ENCODE data around the gene LARGE1.

Gene LARGE1

DNA sequence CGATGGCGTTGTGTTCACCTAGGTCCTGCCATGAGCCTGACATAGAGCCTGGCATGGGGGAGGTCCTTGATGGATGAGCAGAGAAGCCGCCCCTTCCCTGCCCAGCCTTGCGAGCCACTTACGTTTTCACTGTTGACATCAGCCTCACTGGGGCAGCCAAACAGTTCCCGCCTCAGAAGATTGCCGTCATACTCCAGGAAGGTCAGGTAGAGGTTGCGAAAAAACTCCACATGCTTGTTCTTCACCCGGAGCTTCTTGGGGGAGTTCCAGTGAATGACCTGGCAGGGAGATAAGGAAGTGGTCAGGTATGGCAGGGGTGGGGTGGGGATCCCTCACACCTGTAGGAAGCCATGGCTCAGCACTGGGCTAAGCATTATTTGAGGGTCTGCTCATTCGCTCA lies 582.8 kb downstream of the LARGE1 start:
- DNase-seq = no peak

DNA sequence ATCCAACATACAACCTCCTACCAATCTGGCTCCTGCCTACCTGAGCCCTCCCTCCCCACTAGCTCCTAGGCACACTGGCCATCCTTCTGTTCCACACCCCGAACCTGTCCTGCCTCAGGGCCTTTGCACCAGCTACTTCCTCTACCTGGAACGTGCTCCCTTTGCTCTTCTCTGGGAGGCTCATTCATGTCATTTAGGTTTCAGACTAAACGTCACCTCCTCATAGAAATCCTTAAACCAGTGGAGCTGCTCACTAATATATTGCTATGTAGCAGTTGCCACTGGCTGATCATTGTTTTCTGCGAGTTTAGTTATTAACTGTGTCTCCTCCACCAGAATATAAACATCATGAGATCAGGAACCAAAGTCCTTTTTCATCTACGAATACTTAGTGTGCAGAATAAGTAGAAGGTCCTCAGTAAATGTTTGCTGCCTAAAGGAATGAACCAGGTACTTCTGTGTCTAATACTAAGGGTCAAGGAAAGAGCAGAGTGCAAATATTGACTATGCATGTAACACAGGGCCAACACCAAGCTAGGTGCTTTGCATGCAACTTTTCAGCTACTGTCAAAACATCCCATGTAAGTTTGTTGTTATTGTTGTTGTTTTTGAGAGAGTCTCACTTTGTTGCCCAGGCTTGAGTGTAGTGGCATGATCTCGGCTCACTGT lies 584.5 kb downstream of the LARGE1 start:
- no peak for DNase-seq

DNA sequence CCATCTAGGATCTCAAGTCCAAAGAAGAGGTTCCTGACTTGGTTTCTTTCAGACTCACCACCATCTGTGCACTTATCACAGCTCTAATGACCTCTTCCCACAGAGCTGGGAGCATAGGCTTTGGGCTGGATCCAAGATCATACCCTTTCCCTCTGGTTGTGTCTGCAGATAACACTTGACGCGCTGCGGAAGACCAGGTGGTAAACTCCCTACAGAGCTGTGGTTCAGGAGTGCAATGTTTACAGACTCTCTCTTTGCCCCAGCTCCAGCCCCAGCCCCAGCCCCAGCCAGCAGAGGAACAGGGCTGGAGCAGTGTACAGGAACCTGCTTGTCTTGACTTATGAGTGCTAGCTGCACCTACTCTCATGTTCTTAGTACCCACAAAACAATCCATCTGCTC lies 587.7 kb downstream of the LARGE1 start:
- DNase-seq = no peak

DNA sequence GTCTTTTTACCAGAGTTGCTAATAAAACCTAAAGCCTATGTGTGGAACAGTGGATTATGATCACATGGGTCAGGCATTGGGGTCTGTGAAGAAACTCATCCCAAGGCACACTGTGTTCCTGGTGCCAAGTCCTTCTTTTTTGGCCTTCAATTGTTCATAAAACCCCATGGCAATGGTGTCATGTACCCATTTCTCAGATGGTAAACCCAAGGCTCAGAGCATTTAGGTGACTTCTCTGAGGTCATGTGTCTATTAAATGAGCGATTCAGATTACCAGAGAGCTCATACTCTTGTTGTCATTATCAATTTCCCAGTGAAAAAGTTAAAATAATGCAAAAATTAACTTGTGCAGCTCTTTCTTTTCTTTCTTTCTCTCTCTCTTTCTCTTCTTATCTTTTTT lies 589.3 kb downstream of the LARGE1 start:
- DNase-seq = no peak

DNA sequence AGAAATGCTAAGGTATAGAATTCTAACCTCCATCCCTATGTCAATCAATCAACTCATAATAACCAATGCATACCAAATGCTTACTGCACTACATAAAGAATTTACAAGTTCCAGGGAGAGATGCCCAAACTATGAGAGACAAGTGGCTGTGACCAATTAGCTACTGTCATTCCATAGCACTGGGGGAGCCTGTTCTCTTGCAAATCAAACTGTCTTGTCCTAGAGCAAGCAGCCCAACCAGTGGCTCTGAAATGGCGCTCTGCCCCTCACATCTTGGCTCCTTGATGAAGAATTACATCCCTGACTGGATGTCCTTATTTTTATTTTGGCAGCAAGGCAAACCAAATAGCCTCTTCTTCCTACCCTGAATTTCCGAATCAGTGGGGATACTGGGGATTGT lies 589.7 kb downstream of the LARGE1 start:
- no peak for DNase-seq

DNA sequence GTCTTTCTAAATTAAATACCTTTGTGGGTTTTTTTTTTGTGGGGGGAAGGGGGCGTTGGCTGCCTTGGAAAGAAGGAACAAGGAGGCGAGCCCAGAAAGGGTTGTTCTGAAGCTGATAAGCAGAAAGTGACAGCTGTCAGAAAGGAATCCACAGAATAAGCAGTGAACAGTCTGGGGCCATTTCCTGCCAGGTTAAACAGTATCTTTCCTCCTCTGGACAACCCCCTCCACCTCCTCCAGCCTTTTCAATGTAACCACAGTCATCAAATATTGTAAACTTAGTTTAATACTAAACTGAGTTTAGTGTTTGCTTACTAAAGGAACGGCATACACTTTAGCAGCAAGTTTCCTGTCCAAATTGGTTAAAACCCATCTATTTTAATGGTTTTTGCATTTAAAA lies 590.9 kb downstream of the LARGE1 start:
- DNase-seq = no peak

DNA sequence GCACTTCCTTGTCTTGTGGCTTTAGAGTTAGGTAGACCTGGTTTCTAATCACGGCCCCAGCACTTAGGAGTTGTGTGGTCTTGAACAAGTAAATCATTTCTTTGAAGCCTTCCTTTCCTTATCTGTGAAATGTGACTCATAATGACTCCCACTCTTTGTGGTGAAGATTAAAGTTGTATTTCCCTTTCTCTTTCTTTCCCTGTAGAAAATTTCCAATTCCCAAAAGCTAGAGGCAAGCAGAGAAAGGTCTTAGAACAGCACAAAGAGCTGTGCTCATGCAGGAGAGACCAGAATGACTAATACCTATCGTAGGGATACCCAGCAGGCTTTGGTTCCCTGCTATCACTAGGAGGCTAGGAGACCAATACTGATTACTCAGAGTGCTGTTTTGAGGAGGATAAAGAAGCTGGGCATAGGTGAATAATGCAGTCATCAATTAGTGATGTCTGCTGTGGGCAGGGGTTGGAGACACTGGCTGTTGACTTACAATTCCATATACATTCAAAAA lies 591.4 kb downstream of the LARGE1 start:
- no peak for DNase-seq

DNA sequence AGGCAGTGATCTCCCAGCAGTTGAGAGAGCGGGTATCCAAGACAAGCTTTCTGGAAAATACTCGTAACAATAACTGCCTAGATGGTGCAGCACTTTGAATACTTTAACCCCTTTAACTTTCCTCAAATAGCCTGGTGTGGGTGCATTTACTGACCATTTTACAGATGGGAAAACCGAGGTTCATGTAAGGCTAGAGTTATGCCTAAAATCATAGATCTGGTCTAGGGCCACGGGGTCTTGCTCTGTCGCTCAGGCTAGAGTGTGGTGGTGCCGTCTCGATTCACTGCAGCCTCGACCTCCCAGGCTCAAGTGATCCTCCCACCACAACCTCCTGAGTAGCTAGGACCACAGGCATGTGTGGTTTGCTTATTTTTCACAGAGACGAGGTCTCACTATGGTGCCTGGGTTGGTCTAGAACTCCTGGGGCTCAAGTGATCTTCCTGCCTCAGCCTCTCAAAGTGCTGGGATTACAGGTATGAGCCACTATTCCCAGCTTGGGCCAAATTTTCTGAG lies 592.9 kb downstream of the LARGE1 start:
- DNase-seq = no peak

DNA sequence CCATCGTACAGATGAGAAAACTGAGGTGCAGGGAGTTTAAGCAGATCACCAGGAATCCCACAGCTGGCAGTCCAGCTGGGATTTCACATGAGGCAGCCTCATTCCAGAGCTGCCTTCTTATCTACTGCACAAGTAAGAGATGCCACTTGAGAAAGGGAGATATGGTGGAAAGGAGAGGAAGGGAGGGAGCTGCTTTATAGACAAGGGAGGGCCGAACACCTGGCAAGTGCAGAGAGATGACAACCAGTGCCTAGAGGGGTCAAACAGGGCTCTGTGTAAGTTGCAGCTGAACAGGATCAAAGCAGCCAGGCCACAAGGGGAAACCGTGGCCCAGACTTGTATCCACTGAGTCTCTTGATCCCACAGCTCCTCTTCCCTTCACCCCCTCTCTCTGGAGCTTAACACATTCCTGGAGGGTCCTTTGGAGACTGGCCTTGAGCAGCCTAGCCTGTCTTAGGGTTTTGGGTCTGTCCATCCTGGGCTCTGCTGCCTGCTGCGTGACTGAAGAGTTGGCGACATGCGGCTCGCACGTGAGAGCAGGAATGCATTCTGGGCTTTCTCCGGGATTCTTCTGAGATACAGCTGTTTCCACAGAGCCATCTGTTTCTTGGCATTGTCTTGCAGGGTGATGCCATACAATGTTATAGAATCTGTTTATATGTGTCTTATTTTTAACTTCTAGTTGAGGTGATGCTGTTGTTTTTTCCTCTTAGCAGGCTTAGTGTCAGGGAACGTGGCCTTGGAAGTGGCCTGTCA lies 593.6 kb downstream of the LARGE1 start:
- DNase-seq = no peak

DNA sequence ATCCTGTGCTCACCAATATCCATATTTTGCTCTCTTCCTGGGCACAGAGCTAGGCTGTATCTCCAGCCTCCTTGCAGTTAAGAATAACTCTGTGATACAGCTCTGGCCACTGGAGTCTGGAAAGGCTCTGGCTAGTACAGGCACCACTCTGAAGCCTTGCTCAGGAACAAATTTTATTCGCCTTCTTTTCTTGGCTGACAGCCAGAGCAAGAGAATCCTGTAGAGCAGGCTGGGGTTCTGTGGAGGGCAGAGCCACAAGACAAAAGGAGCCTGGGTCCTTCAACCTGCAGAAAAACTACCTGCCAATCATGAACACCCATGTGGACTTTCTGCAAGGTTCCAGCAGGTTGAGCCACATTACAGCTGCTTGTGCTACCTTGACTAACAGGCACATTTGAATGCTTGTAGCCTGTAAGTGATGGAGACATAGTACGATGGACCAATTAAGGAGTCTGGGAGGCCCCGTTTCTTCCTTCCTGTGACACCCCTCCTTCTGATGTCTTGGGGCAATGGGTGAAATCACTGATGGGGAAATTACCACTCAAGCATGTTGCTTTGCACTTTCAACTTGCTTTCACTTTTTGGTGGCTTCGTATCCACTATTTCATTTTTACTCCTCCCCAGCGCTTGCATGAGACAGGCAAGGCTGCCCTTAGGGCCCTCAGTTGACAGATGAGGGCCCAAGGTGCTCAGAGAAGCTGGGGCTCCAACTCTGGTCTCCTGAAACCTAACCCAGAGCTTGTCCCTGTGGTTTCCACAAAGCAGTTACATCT lies 594.9 kb downstream of the LARGE1 start:
- no peak for DNase-seq

DNA sequence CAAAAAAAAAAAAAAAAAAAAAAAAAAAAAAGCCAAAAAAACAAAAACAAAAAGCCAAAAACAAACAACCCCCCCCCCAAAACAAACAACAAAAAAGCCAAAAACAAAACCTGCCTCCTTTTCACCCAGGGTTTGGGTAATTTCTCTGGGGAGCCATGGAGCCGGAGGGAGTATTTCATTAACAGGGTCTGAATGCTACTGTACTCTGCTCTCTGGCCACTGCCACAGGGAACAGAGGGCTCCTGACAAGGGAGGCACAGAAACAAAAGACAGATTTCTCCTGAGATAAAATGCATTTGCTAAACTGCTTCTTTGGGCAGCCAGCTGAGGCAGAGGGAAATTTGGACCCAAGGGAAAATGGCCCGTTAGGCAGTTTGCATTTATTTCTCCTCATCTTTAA lies 596.0 kb downstream of the LARGE1 start:
- no peak for DNase-seq

DNA sequence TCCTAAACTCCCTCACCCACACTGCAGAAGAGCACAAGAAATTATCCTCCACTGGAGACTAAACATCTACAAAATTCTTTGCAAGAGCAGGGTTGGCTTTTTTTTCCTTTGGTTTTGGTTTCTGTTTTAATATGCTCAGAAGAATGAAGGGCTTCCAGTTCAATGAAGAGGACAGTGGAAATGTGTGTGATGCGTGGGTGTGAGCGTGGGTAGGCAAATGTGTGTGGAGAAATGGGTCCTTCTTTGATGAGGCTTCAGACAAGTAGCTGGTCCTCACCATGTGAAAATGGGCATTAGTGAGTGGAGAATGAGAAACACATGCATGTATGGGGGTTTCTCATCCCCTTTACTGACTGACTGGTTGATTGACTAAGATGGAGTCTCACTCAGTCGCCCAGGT lies 598.8 kb downstream of the LARGE1 start:
- no peak for DNase-seq

DNA sequence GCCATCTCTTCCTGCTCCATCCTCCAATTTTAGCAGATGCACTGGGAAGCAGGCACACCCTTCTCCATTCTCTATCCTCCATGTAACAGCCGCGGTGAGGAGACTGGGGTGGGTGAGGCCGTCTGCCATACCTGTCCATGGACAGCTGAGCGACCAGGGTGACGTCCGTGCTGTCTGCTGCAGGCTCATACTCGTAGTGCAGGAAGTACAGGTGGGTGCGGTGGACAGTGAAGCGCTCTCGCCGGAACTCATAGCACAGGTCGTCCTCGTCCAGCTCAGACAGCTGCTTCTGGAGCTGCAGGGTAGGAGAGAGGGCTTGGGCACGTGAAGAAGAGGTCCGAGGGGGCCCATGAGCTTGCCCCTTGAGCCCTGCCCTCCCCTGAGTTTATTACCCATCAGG lies 604.3 kb downstream of the LARGE1 start:
- DNase-seq = no peak

DNA sequence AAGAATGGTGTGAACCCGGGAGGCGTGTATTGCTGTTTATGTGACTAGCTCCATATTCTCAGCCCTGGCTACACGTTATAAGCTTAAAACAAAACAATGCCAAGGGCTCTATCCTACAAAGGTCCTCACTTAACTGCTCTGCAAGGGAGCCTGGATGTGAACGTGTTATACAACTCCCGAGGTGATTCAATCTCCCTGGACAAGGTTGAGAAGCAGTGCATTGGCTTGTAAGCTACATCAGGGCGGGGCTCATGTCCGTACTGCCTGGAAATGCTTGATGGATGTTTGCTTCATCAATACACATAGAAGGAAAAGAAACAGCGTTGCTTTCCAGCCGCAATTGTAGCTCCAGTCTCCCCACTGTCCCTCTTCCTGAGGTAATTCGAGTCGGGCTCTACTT lies 605.2 kb downstream of the LARGE1 start:
- DNase-seq = no peak

DNA sequence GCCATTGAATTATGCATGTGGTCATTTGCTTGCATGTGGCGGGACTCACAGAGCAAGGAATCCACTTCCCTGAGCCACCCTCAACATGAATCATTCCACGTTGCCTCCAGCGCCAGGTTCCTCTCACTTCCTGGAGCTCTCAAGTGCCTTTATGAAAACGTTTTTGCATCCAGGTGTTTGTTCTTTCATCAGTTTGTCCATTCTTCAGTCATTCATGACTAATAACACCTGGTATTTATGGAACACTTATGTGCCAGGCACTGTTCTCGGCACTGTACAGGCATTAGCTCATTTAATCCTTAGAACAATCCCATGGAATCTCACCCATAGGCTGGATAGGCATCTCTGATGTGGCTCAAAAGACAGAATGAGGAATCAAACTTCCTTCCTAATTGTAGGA lies 606.0 kb downstream of the LARGE1 start:
- no peak for DNase-seq

DNA sequence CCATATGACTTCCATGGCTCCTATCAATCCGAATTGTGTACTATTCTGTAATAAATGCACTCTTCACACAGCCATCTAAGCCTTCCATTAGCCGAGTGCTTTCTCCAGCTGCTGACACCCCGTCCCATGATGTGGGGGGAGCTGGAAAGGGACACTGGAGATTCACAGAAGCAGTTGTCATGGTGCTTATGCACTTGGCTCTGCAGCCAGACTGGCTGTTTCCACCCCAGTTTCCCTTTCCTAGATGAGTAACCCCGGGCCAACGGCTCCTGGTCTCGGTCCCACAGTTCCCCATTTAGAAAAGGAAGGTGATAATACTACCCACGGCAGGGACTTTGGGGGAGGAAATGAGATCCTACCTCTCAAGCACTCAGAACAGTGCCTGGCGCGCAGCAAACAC lies 617.2 kb downstream of the LARGE1 start:
- DNase-seq = no peak

DNA sequence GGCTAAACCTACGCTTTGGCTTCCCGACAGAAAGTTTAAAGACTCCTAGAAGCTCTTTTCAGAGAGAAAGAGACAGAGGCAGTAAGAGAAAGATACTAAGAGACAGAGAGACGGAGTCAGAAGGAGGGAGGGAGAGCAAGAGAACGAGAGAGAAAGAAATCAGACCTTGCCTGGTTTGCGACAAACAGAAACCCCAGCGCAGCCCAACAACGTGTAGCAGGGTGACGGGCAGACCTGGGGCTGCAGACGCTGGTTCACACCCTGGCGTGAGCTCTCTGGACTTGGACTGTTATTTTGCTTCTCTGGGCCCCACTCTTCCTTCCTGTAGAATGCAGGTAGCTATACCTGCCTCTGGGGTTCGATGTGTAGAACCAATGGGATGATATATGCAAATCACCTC lies 617.7 kb downstream of the LARGE1 start:
- no peak for DNase-seq

DNA sequence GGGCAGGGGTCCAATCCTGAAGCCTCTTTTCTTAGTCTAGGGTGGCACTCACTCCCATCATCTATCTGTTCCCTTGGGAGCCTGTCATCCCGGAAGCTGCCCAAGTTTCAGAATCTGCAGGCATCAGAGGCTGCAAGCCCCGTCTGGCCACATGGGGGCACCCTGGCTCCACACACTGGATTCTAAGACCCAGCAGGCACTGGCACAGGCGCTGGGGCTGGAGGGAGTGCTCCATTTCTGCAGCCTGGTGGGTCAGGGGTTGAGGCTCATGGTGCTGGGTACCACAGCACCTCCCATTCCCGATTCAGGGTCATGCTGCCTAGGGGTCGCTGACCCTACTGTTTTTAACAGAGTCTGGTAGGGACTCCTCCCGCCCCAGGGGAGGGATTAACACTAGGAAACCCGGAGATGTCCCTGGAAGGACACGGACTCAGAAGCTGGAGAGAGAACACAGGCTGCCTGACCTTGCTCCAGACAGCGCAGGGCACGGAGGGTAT lies 618.2 kb downstream of the LARGE1 start:
- peak; percentile 71 to 75 for DNase-seq

DNA sequence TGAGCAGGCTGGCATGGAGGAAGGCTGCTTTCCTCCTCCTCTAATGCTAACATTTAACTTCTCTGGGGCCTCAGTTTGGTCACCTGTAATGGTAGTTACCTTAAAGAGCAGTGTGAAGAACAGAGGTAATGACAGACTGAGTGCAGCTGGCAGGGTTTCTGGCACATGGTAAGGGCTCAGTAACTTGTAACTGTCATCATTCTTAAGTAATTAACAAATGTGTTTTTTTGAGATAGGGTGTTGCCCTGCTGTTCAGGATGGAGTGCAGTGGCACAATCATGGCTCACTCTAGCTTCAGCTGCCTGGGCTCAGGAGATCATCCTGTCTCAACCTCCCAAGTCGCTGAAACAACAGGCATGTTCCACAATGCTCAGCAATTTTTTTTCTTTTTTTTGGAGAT lies 620.1 kb downstream of the LARGE1 start:
- DNase-seq = no peak

DNA sequence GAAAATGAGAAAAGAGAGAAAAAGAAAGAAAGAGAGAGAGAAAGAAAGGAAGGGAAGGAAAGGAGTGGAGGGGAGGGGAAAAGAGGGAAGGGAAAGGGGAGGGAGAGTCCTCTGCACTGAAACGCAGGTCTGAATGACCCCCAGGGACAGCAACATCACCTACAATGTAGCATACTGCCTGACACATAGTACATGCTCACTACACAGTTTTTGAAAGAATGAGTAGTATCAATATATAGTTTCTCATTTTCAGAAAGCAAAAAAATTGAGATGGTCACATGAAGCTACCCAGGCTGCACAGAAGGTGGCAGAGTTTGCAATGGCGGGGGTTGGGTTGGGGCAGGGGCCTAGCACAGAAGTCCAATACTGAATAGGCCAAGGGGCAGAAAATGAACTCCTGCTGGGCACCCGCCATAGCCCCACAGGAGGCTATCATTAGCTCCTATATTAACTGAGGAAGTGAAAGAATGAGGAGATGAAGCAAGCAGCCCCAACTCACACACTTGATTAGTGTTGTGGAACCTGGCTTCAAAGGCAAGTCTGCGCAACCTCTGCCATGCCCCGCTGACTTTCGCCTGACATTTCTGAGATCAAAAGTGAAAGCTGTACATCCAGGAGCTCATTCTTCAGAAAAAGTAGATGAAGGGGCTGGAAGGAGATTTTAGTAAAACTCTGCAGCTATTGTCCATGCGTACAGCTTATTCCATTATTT lies 620.9 kb downstream of the LARGE1 start:
- DNase-seq = no peak

DNA sequence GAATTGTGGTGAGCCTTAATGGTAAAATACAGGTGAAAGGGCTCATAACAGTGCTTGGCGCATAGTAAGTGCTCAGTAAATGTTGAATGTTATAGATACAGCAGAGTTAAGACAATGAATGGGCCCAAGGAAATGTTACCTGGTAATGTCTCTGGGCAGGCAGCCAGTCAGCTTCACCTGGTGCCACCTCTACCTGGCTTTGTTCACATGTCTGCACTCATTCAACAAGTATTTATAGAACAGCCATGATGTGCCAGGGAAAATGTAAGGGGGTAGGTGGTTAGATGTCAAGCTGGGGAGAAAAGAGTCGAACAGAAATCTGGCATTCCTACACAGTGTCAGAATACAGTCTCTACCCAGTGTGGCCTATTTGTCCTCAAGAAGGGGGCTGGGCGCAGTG lies 623.3 kb downstream of the LARGE1 start:
- DNase-seq = no peak

DNA sequence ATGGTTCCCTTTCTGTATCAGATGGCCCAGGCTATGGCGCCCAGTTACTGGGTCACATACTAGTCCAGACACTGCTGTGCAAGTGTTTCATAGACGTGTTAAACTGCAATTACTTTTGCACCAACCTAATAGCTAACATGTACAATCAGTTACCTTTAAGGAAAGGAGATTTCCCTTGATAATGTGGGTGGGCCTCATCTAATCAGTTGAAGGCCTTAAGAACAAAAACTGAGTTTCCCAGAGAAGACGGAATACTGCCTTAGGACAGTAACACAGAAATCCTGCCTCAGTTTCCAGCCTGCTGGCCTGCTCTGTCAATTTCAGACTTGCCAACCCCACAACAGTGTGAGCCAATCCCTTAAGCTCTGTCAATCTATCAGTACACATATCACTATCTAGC lies 632.2 kb downstream of the LARGE1 start:
- no peak for DNase-seq

DNA sequence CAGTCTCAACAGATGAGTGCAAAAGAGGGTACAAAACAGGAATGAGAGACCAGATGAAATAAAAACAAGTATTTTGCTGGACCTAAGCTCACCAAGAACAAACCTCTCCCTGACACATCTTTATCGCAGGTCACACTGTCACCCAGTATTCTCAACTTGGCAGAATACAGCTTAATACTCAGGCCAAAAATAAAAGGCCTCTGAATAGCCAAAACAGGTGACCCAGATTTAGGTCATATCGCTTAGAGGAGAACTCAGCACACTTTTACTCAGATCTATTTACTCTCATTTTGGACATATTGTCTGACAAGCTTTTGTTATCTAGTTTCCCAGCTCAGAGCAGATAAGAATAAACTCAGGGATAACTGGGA lies 645.2 kb downstream of the LARGE1 start:
- DNase-seq = no peak

Data from activated CD4-positive, alpha-beta T cell treated with anti-CD3 and anti-CD28 coated beads, Interleukin-2, amount 50 U/mL, for 48 hours (primary cell).